DMS79 treated with DMSO at 0.1 percent for 48 hours (cell line): ENCODE measurements around the gene PDE6C.

Source experiments
- DNase-seq: peaks from one replicate; lab custom pipeline; 2025; lab: John Stamatoyannopoulos, UW

The PDE6C gene

DNA sequence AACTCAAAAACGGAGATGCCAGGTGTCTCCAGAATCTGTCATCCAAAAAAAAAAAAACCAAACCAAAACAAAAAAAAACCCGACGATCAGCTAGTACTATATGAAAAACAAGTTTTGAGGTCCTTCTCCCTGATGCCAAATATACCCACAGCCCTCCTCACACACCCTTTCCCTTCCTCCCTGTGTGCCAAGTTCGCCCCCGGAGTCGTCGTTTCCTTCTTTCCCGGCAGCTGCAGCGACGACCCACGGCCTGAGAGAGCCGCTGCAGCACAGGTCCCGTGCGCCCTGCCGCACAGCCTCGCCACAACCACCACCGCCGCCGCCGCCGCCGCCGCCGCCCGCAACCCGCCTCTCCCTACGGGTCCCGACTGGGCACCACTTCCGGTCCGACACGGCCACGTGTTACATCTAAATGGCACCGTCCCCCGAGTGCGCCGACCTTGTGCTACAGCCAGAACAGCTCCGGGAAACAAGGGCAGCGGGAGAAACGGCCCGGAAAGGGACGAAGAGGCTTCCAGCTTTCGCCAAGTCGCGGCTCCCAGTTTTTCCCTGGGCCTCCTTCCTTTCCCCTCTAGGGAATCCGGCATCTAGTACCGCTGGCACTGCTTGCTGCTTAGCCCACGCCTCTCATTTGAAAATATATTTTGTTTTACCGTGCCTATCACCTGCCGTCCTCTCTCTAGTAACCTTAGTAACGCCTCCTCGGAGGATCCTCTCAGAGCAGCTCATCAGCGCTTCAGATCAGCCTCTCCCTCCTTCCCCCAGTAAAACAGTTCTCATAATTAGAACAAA lies 90.1 kb downstream of the PDE6C start, which contains the start of gene FRA10AC1:
TSS of gene FRA10AC1 (minus strand) at position 383 of the 792 bp plus-strand sequence. CDS start 2,486 bp downstream, outside the sequence.
- DNase-seq = peak; percentile 77

DNA sequence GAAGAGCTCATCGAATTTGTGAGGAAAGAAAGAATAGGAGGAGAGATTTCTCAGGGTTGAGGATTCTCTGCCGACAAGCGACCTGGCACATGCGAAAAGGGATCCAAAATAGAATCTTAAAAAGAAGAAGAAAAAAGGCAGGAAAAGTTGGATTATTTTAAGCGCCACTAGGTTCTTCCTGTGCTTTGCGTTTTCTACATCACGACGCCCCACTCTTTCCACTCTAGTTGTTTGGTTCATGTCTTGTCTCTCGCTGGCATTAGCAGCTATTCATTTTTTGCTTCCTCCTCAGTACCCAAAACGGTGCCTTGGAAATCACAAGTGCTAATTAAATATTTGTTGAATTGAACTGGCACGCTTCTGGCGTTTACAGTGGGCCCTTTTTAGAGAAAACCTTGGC lies 90.7 kb downstream of the PDE6C start:
- peak; percentile 34 for DNase-seq

DNA sequence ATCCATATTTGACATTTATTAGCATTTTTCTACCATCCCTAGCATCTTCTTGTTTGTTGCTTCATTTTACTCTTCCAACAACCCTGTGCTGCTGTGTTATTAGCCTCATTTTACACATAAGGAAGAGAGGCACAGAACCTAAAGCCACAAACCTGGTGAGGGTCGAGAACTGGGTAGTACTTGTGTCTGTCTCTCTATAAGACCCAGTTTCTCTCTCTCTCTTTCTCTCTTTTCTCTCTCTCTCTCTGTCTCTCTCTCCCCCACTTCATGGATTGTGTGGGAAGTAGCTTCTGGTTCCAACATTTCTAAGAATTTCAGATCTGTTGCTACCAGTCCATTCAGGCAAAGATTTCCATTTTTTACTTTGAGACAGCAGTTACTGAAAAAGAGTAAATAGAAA lies 91.5 kb downstream of the PDE6C start:
- no peak for DNase-seq

- DNase-seq = no peak
These were observed 92.1 kb downstream of the PDE6C start for GRCh38 chr10:93704451-93704850.

GRCh38 chr10:93707623-93708022 lies 95.3 kb downstream of the PDE6C start:
- DNase-seq = no peak

- no peak for DNase-seq
These were observed 98.1 kb downstream of the PDE6C start for GRCh38 chr10:93710333-93710909.

- DNase-seq = no peak
These were observed 99.6 kb downstream of the PDE6C start for GRCh38 chr10:93711891-93712290.

- DNase-seq = no peak
These were observed 100.3 kb downstream of the PDE6C start for GRCh38 chr10:93712593-93712992.

GRCh38 chr10:93715345-93715744 lies 103.0 kb downstream of the PDE6C start:
- DNase-seq = no peak
